Activated T-cell treated with anti-CD3 and anti-CD28 coated beads for 4 hours (primary cell): ENCODE data around the gene TSPAN17.

Experiments used
- DNase-seq: peaks from one replicate; pipeline ENCODE4 v3.0.0-alpha.2; 2020

Gene TSPAN17

DNA sequence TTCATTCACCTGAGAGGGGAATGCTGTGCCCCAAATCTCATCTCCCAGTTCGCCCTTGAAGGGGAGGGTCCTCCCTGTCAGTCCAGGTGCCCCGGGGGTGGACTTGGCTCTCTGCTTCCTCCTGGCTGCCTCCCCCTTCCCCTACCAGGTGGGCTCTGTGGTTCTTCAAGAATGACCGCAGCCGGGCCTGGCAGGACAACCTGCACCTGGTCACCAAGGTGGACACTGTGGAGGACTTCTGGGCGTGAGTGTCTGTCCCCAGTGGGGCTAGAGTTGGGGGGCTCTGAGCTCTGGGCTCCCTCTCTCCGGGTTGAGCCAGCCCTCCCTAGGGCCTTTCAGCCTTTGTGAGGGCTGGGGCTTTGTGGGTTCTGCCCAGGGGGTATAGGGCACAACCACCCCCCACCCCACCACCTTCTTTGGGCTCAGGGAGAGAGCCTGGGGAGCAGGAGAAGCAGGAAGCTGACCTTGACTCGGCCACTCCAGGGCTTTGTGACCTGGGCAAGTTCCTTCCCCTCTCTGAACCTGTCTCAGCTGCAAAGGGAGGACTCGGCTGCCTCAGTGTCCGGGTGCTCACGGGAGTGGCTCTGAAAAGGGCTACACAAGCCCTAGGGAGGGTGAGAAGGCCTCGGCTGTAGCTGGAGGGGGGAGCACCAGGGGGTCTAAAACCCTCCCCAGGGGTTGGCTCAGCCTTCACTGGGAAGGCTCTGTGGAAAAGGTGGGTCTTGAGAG lies 3.6 kb upstream of the TSPAN17 start:
- no peak for DNase-seq

DNA sequence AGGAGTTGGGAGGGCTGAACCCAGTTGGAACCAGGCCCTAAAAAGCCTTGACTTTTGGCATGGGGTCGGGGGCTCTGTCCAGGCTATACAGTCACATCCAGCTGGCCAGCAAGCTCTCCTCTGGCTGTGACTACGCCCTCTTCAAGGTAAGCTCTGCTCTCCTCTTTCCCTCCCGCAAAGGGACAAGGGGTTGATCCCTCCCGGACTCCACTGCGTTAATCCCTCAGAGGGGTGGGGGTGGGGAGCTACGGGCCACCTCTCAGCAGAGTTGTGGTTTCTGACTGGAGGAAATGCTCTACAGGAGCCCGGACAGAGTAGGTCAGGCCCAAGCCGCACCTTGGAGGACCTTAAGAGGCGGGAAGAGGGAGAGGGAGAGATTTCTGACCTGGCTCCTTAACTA lies 3.0 kb upstream of the TSPAN17 start:
- DNase-seq: no peak

DNA sequence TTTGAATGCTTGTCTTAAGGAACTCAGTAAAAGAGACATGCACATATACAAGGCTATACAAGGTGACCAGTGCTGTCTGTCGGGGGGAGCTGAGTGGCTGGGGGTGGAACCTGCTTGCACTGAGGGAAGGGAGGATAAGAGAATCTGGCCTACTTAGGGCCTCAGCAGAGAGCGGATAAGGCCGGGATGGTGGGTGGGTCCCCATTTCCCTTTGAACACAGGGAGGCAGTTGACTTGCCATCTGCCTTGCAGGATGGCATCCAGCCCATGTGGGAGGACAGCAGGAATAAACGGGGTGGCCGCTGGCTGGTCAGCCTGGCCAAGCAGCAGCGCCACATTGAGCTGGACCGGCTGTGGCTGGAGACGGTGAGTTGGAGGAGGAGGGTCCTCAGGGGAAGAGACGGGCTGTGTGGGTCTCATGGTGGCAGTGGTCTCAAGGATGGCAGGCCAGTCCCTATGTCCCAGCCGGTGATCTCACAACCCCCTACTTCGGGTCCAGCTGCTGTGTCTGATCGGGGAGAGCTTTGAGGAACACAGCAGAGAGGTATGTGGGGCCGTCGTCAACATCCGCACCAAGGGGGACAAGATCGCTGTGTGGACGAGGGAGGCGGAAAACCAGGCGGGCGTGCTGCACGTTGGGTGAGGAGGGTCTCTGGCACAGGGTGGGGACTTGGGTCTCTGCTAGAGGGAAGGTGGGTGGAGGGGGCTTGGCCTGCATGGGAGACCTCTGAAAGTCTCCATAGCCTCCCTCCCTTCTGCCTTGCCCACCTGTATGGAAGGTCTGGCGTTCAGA lies 2.2 kb upstream of the TSPAN17 start:
- no peak for DNase-seq

DNA sequence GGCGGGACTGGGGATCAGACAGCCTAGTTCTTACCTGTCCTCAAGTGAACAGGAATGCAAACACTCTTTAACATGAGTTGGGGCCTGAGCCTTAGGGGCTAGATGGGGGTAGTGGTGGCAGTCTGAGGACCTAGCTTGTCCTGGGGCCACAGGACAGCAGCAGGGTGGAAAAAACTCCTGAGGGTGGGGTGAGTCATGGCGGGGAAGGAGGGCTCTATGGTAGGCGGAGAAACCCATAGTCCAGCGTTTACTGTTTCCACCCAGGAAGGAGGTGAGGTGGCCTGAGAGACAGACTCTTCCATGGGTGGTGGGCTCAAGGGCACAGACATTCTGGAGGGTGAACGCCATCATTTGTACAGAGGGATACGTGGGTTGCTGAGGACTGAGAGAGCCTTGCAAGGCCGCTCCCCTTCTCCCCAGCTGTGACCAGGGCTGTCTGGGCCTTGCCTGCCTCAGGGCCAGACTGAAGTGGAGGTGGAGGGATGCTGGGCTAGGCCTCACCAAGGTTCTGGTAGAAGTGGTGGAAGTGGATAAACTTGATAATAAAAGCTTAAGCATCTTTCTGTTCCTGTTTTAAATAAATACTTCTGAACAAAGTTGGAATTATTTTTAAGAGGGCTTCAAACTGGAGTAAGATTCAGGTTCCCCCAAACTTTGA lies 1.1 kb upstream of the TSPAN17 start:
- DNase-seq: no peak

DNA sequence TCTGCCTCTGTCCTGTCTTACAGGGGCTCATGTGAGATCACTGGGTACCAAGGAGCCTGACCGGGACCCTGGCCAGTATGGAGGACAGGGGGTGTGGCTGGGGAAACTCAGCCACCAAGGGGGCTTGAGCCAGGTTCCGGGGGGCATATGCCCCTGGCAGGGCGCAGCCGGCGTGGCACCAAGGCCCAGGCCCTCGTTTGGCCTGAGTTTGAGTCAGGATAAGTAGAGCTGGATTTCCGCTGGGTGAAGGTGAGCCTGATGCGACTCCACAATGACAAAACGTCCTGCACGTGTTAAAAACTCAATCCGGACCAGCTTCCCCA lies 616 bp upstream of the TSPAN17 start:
- no peak for DNase-seq

DNA sequence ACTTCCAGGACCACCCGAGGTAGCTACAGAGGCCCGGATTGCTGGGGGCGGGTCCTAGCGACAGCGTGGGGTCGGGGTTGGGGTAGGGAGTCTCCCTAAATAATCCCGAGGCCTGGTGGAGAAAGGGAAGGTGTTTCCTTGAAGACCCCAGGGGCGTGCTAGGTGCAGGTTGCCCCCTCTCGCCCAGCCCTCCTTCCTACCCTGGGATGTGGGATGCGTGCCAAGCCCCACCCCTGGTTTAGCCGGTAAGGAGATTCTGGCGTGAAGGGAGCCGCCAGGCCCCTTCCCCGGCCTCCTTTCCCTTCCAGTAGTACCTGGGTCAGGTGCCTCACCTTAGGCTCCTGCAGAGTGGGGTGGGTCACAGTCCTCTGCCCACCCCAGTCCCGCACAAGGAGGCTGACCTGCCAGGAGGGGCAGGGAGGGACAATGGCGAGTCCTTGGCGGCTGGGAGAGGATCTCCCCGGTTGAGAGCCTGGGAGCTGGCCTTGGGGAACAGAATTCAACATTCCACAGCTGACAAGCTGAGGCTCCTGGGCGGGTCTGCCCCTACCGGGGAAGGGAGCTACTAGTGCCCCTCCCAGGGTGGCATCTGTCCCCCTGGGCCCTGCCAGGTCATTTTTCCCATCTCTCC lies 674 bp downstream of the TSPAN17 start:
- DNase-seq: no peak

DNA sequence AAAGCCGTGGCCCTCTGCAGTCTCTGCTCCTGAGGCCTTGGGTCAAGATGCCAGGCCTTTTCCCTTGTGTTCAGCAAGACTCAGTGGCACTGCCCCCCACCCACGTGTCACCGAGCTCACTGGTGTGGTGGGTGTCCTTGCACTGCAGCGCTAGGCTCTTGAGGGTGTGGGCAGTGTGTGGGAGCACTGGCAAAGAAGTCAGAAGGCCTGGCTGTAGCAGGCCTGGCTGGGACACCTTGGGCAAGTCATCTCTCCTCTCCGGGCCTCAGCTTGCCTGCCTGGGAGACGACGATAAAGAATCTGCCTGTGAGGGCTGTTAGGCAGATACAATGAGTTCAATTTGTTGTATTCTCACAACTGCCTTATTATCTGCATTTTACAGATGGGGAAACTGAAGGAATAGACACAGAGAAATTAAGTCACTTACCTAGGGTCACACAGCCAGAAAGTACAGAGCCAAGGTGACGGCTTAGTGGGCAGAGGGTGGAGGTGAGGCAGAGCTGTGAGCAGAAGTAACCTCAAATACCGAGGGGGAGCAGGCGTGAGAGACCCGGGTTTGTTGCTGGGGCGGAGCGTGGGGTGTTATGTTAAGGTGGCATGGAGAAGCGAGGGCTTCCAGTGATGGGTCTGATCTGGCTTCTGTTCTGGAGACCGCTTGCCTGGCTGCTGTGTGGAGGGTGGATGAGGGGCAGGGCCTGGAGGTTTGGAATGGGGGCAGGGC lies 1.4 kb downstream of the TSPAN17 start:
- peak; percentile 33 for DNase-seq

DNA sequence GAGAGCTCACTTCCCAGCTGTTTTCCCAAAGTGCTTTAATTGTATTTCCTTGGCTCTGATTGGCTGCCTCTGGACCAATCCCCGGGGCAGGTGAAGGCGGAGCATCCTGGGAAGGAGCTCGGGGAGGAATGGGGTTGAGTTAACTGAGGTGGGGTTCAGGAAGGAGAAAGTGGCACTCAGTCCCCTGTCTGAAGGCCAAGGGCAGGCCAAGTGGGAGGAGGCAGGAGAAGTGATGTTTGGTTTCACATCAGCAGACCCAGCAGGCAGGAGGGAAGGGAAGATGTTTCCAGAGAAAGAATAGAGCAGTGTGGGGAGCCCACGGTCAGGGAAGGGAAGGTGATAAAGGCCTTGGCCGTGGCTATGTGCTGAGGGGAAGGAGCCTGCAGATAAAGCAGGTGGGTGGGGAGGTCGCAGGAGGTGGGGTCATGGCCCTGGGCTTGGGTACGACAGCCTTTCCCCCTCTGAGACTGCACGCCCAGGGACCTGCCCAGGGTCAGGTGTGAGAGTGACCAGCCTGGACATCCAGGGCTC lies 3.1 kb downstream of the TSPAN17 start:
- DNase-seq: no peak

DNA sequence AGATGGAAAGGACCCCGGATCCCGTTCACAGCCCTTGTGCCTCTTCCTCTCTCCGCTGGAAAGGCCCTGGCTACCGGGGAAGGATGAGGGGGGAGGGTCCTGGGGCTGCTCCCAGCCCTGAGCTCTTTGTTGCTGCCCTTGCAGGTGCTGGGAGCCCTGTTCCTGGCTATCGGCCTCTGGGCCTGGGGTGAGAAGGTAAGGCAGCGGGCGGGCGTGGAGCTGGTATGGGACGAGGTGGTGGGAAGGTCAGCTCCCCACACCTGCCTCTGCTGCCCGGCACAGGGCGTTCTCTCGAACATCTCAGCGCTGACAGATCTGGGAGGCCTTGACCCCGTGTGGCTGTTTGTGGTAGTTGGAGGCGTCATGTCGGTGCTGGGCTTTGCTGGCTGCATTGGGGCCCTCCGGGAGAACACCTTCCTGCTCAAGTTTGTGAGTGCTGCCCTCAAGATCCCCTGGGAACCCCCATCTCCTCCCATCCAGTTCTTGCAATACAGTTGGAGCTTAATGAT lies 4.2 kb downstream of the TSPAN17 start:
- DNase-seq: no peak

DNA sequence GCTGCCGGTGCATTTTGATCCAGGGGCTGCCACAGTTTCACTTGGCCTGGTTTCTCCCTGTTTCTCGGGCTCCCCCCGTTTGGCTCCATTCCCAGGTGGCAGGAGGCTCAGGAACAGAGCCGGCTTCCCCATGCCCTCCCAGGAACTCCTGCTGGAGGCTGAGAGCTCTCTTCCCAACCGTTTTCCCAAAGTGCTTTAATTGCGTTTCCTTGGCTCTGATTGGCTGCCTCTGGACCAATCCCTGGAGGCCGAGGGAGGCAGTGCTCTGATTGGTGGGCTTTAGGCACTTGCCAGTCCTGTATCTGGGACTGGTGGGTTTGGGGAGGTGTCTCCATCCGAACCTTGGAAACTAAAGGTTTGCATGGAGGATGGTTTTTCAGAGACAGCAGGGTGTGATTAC lies 4.9 kb downstream of the TSPAN17 start:
- no peak for DNase-seq

DNA sequence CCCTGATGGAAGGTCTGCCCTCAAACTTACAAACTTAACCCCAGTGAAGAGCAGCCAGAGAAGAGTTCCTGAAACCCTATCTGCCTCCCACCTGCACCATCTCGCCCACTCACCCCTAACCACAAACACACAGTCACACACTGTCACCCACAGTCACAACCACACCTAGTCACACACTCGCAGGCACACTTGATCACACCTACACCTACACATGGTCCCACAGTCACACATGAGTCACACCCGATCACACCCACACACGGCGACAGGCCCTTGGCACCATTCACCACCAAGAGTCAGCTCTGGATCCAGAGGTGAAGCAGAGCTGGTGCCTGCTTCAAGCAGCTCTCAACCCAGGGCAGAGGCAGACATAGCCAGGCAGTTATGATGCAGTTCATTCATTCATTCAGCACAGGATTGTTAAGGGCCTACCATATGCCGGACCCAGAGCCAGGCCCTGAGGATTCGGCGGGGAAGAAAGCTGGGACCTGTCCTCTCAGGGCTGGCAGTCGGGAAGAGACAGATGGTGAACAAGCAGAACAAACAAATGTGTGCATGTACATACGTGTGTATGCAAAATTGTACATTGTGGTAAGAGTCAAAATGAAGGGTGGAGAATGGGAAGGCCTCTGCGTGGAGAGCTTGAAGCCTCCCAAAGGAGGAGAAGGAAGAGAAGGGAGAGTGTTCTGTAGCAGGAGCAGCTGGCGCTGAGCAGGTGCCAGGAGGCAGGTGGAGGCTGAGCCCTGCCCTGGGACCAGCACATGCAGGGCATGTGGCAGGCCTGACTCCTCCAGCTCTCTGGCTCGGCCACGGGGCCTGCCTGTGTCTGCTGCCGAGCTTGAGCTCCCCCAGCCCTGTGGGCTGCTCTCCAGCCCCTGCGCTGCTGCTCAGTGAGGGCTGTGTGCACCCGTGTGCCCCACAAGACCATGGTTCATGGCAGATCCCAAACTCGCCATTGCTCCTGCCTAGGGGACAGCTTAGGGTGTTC lies 6.4 kb downstream of the TSPAN17 start:
- peak; percentile 89 for DNase-seq

DNA sequence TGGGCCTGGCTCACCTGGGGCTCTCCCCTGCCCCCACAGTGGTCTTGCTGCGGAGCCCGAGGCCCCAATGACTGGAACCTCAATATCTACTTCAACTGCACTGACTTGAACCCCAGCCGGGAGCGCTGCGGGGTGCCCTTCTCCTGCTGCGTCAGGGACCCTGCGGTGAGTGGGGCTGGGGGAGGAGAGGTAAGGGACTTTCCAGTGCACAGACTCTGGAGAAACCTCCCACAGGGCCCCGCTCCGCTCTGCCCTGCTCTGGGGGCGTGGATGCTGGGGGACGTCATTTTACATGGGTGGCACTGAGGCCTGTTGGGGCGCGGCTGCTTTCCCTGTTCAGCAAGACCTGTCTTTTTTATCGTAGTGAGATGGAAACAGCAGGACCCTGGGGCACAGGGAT lies 7.6 kb downstream of the TSPAN17 start:
- DNase-seq: peak; percentile 26

DNA sequence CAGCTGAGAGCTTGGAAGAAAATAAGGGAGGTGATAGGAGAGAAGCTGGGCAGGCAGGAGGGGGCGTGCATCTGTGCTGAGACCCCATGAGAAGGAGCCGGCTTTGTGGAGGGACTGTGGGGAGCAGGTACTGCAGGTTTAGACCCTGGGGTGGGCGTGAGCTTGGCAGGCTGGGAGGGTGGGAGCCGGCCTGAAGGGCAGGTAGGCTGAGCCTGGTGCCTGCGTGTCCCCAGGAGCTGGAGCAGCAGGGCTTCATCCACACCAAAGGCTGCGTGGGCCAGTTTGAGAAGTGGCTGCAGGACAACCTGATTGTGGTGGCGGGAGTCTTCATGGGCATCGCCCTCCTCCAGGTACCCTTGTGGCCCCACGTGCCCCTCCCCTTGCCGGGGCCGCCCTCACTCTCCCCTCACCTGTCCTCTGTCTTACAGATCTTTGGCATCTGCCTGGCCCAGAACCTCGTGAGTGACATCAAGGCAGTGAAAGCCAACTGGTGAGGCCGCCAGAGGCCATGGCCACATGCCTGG lies 9.2 kb downstream of the TSPAN17 start:
- DNase-seq: no peak

DNA sequence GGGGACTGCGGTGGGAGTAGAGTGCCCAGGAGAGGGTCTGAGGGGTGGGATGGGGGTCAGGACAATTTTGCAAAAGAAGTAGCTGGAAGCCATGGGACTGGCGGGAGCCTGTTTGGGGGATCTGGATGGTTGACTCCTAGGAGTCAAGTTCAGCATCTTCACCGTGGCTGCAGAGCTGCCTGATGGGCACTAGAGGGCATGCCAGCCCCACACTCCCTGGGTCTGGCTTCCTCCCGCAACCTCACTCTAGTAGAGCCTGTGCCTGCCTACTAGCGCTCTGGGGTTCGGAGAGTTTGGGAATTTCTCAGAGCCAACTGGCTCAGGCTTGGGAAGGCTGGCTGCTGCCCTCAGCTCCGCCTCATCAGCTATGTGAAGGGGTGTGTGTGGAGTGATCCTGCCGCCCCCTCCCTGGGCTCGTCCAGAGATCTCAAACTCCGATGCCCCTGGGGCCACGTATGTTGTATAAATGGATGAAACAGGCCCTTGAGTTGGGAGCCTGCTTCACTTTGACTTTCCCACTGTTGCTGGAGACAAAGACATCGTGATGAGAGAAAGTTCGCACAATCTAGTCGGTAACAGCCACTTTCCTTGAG lies 10.8 kb downstream of the TSPAN17 start:
- peak; percentile 59 for DNase-seq

DNA sequence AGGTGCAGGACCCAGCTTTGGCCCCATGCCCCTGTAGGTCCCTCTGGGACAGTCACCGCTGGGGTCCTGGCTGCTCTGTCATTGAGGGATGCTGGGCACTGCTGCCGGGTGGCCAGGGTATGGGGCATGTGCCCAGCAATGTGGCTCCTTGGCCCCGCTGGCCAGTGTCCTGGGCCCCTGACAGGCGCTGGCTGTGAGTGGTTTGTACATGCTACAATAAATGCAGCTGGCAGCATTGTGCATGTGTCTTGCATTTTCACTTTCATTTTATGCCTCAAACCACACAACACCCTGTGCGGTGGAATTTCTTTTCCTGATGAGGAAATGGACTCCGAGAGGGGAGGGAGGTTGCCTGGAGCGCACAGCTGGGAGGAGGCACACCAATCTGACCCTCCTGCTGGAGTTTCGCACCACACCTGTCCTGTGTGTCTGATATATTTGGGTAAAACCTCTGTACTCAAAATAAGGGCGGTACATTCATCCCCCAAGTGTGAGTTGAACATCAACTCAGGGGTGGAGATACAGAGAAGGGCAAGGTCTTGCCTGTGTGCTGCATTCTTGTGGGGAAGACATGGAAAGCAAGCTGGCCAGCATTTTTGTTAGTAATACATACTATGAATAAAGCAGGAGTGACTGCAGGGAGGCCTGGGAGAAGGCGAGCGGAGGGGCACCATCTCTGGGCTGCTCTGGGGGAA lies 11.7 kb downstream of the TSPAN17 start:
- DNase-seq: no peak

DNA sequence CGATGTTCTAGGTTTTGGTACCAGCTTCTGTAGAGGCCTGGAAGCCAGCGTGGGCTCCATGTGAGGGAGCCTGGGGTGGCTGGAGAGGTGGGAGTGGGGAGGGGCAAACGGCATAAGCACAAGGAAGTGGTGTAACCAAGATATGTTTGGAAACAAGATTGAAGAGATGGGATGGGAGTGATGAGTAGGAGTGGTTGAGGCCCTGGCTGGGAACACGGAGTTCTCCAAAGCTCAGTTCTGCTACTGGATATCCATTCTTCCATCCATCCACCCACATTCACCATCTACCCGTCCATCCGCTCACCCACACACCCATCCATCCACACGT lies 12.2 kb downstream of the TSPAN17 start:
- no peak for DNase-seq

DNA sequence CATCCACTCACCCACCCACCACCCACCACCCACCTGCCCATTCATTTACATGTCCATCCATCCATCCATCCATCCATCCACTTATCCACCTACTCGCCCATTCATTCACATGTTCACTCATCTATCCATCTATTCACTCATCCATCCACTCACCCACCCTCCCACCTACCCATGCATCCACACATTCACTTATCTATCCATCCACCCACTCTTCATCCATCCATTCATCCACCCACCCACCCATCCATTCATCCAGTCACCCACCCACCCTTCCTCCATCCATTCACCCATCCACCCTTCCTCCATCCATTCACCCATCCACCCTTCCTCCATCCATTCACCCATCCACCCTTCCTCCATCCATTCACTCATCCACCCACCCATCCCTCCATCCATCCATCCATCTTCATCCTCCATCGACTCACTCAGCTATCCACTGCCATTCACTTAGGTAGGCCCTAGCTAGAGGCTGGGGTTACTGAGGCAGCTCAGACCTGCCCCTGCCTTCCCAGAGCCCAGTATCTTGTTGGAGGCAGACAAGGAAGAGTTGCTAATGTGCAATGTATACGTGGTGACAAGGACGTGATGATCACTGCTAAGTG lies 12.7 kb downstream of the TSPAN17 start:
- DNase-seq: no peak

DNA sequence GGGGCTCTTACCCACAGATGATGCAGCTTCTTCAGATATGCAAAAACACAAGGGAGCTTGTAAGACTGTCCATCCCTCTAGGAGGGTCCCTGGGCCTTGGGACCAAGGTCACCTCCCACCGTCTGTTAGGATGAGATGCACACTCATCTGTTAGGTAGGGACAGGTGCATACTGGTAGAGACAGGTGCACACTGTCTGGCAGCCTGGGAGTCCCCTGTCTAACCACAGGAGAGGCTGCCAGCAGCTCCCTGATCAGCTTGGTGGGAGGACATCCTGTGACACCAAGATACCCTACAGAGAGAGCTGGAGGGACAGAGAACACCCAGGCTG lies 13.2 kb downstream of the TSPAN17 start:
- no peak for DNase-seq

DNA sequence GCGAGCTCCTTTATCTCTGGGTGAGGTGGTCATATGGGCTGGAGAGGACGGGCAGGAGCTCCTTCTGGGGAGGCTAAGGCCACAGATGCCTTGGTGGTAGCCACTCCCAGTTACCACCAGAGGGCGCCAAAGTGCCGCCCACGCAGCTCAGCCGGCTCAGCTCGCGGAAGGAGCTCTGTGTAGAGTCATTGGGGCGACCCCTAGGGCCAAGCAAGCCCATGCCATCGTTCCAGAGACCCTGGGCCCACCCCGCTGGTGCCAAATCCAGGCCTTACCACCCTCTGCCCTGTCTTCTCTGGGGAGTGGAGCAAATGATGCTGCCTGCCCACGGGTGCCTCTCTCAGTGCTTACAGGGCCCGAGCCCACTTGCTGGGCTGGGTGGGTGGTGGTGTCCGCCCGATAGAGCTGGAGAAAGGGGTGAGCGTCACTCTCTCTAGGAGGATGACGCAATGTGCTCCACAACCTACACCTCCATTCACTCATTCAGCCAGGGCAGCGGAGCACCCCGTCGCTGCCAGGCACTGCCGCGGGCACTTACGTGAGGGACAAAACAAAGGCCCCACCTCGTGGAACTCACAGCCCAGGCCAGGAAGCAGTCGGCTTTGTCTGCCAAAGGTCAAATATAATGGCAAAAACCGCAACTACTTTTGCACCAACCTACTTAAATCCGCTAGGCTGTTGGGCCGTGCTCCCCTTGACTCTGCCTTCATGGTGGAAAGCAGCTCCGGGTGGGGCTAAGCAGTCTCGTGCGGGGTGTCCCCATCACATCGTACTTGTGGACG lies 13.8 kb downstream of the TSPAN17 start:
- peak; percentile 80 for DNase-seq
